Spleen (tissue), 7 donors: Measurements from ENCODE around the gene FNTB.

ENCODE experiments used
- POLR2A ChIP-seq, 3 donors: fragments of 450-650 bp; IDR thresholded peaks; one replicate each; pipeline ENCODE4 v1.5.1; 2017; ENCODE audit warnings: antibody characterized with exemption in 3 of 3, mild to moderate bottlenecking in 1 of 3
- TF ChIP-seq, protein P1 (sequence below), 11 experiments: fragments of 200-600 bp in 7 of 11; fragments of 450-650 bp in 4 of 11; sonication (generic) in 4 of 11; IDR thresholded peaks in 8 of 11; conservative IDR thresholded peaks in 3 of 11; 1 replicate in 7 of 11; 2 replicates in 4 of 11; pipeline versions ENCODE4 v1.4.0 to v1.8.0; 2016 to 2021; ENCODE audit warnings: antibody characterized with exemption in 11 of 11, inconsistent platforms in 4 of 11, mild to moderate bottlenecking in 1 of 11
- donor health status: DM: no; HTN: no; CAD: no; lungs with moderate emphysema.
- donor health status: DM: no; HTN: no; CAD: no.
- donor health status: DM: no; HTN: no; CAD: no.

DNA sequence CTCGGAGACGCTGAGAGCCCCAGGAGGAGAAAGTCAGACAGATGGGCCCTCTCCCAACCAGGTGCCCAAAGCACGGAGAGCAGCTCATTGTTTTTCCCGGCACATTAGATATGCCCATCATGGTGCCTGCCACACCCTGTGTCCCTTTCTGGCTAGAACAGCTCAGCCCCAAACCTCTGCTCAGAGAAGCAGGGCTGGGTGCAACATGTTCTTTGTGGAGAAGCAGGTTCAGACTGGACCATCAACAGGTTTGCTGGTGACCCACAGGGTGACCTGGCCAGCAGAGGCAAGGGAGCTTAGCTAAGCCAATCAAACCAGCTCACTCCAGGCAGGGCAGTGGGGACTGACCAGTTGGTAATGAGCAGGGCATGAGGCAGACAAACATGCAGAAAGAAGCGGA lies 28.0 kb upstream of the FNTB start:
- TF ChIP-seq, protein P1, sequence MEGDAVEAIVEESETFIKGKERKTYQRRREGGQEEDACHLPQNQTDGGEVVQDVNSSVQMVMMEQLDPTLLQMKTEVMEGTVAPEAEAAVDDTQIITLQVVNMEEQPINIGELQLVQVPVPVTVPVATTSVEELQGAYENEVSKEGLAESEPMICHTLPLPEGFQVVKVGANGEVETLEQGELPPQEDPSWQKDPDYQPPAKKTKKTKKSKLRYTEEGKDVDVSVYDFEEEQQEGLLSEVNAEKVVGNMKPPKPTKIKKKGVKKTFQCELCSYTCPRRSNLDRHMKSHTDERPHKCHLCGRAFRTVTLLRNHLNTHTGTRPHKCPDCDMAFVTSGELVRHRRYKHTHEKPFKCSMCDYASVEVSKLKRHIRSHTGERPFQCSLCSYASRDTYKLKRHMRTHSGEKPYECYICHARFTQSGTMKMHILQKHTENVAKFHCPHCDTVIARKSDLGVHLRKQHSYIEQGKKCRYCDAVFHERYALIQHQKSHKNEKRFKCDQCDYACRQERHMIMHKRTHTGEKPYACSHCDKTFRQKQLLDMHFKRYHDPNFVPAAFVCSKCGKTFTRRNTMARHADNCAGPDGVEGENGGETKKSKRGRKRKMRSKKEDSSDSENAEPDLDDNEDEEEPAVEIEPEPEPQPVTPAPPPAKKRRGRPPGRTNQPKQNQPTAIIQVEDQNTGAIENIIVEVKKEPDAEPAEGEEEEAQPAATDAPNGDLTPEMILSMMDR (IDR thresholded peaks at IDR 0.05 in 8 of 11, conservative IDR thresholded peaks at IDR 0.05 in 3 of 11) = no peak
- no peak for TF ChIP-seq POLR2A (IDR thresholded peaks at IDR 0.05)
